Endothelial cell of umbilical vein (primary cell): Measurements from ENCODE around the gene SPACA9. TPM values are rescaled to one million over a fixed set of nuclear protein-coding genes. Genes with fewer than 3 reads are reported as not detected.

ENCODE experiments used
- BruUV-seq: library from RNA; stranded (reverse); fragments of 400-500 nt; replicated peaks from 2 replicates; lab custom pipeline; 2021; lab: Mats Ljungman, UMichigan
- CTCF ChIA-PET: fragments of 300-600, 350-600 bp; sonication (Branson Sonifier 250); formaldehyde crosslinking; loops from one replicate; lab custom pipeline; 2021; ENCODE audit warnings: antibody characterized with exemption, inconsistent platforms; lab: Charles Lee
- POLR2A ChIA-PET: fragments of 300-600, 350-600 bp; sonication (Branson Sonifier 250); formaldehyde crosslinking; loops from one replicate; lab custom pipeline; 2021; ENCODE audit warnings: antibody characterized with exemption, inconsistent platforms; lab: Charles Lee
- DNase-seq: peaks from one replicate; pipeline ENCODE4 v3.0.0-alpha.2; 2011; ENCODE audit warnings: low read depth, low spot score
- FAIRE-seq: peaks from 2 replicates; lab custom pipeline; 2011; peaks lifted over from hg19 to GRCh38; lab: Jason Lieb, UNC
- H2AFZ ChIP-seq: 2 replicates; pipeline ENCODE4 v1.6.0; 2012; ENCODE audit warnings: low read depth, low read length, control low read depth, inconsistent platforms
- H3K27ac ChIP-seq: 2 replicates; pipeline ENCODE4 v1.5.1; 2011; ENCODE audit warnings: low read depth, mild to moderate bottlenecking, control low read depth, low read length, moderate library complexity; ENCODE audit not compliant: insufficient read depth
- H3K27me3 ChIP-seq, 2 experiments: 2 replicates each; pipeline versions ENCODE4 v1.6.0 to v1.6.1; 2011; ENCODE audit warnings: low read length in 2 of 2, mixed read lengths in 1 of 2; ENCODE audit not compliant: control insufficient read depth in 2 of 2, insufficient read depth in 2 of 2
- H3K36me3 ChIP-seq, 2 experiments: 2 replicates in 1 of 2; 3 replicates in 1 of 2; pipeline ENCODE4 v1.5.1; 2011; ENCODE audit warnings: low read length in 2 of 2, mild to moderate bottlenecking in 1 of 2, moderate library complexity in 1 of 2; ENCODE audit not compliant: control insufficient read depth in 2 of 2, insufficient read depth in 2 of 2; ENCODE audit errors: extremely low read depth in 1 of 2
- H3K4me1 ChIP-seq: 3 replicates; pipeline ENCODE4 v1.5.1; 2011; ENCODE audit warnings: mild to moderate bottlenecking, low read length; ENCODE audit not compliant: control insufficient read depth, insufficient read depth; ENCODE audit errors: extremely low read depth
- H3K4me2 ChIP-seq: 2 replicates; pipeline ENCODE4 v1.6.1; 2011; ENCODE audit warnings: low read length, control low read depth, mixed read lengths; ENCODE audit not compliant: insufficient read depth
- H3K4me3 ChIP-seq, 3 experiments: fragments of 200-600 bp in 1 of 3; sonication (generic), shearing (Covaris generic) in 1 of 3; replicated peaks in 1 of 3; 2 replicates each; pipeline ENCODE4 v1.5.1; 2011 to 2016; ENCODE audit warnings: control low read depth in 3 of 3, low read length in 3 of 3, mild to moderate bottlenecking in 2 of 3, inconsistent platforms in 1 of 3, low read depth in 1 of 3, moderate library complexity in 1 of 3; ENCODE audit not compliant: insufficient read depth in 1 of 3
- H3K79me2 ChIP-seq: 2 replicates; pipeline ENCODE4 v1.6.0; 2012; ENCODE audit warnings: low read length, inconsistent platforms; ENCODE audit not compliant: control insufficient read depth, insufficient read depth
- H3K9ac ChIP-seq: replicated peaks from 2 replicates; pipeline ENCODE3; 2011; ENCODE audit warnings: low read length, control low read depth; ENCODE audit not compliant: insufficient read depth; ENCODE audit errors: extremely low read depth
- H3K9me1 ChIP-seq: replicated peaks from 3 replicates; pipeline ENCODE4 v1.6.0; 2011; ENCODE audit warnings: mild to moderate bottlenecking, low read length; ENCODE audit not compliant: control insufficient read depth, insufficient read depth; ENCODE audit errors: extremely low read depth
- H3K9me3 ChIP-seq: replicated peaks from 2 replicates; pipeline ENCODE4 v1.5.1; 2012; ENCODE audit warnings: low read length, inconsistent platforms; ENCODE audit not compliant: control insufficient read depth, insufficient read depth
- H4K20me1 ChIP-seq: replicated peaks from 2 replicates; pipeline ENCODE3; 2011; ENCODE audit warnings: mild to moderate bottlenecking, low read length; ENCODE audit not compliant: control insufficient read depth, insufficient read depth; ENCODE audit errors: extremely low read depth
- CTCF ChIP-seq, 2 donors: IDR thresholded peaks; 1 replicate in 1 of 2; 2 replicates in 1 of 2; pipeline ENCODE4 v1.5.1; 2011; ENCODE audit warnings: low read length in 2 of 2, mild to moderate bottlenecking in 2 of 2, moderate library complexity in 2 of 2, control low read depth in 1 of 2, inconsistent platforms in 1 of 2, low read depth in 1 of 2; ENCODE audit not compliant: insufficient read depth in 1 of 2; ENCODE audit errors: extremely low read depth in 1 of 2
- EZH2 ChIP-seq: IDR thresholded peaks from 2 replicates; pipeline ENCODE4 v1.6.1; 2012; ENCODE audit warnings: borderline replicate concordance, low read depth, mild to moderate bottlenecking, moderate library complexity, low read length, inconsistent platforms; ENCODE audit not compliant: severe bottlenecking
- FOS ChIP-seq: IDR thresholded peaks from 2 replicates; pipeline ENCODE4 v1.6.1; 2011; ENCODE audit warnings: mild to moderate bottlenecking, low read length, moderate library complexity, borderline replicate concordance; ENCODE audit not compliant: insufficient read depth
- GATA2 ChIP-seq: IDR thresholded peaks from 2 replicates; pipeline ENCODE4 v1.7.0; 2011; ENCODE audit warnings: low read depth, mild to moderate bottlenecking, moderate library complexity, mixed read lengths, low read length; ENCODE audit not compliant: insufficient read length, insufficient read depth
- JUN ChIP-seq: IDR thresholded peaks from 2 replicates; pipeline ENCODE4 v1.6.1; 2011; ENCODE audit warnings: borderline replicate concordance, low read depth; ENCODE audit not compliant: insufficient read length, insufficient read depth
- MYC ChIP-seq: IDR thresholded peaks from one replicate; pipeline ENCODE4 v1.6.1; 2011; ENCODE audit warnings: mild to moderate bottlenecking, low read depth, low read length
- POLR2A ChIP-seq: IDR thresholded peaks from 2 replicates; pipeline ENCODE4 v1.6.1; 2012; ENCODE audit warnings: low read depth, mild to moderate bottlenecking, control low read depth, low read length
- POLR2AphosphoS5 ChIP-seq: IDR thresholded peaks from 2 replicates; pipeline ENCODE4 v1.6.1; 2012; ENCODE audit warnings: low read depth, mild to moderate bottlenecking, control low read depth, low read length, moderate library complexity; ENCODE audit not compliant: insufficient read depth
- dilution Hi-C: fragments of 300-500 bp; cut with MboI; formaldehyde crosslinking; loops from one replicate; pipeline ENCODE4 v1.15.0; 2019; ENCODE audit warnings: low sequenced_read_pairs; ENCODE audit not compliant: extremely low pct_ligation_motif_present
- intact Hi-C: fragments of 100-400 bp; cut with micrococcal nuclease; formaldehyde crosslinking; loops from one replicate; pipeline ENCODE4 v1.10.0; 2022
- polyA plus RNA-seq, 4 experiments: library from polyadenylated mRNA; depleted of rRNA in 3 of 4; stranded (reverse) in 3 of 4; unstranded in 1 of 4; fragments of >200 nt; gene quantifications; 2 replicates each; pipeline versions ENCODE4 v1.2.1 to v1.2.3, GENCODE V29; 2011 to 2012; ENCODE audit warnings: missing spikeins in 1 of 4
- total RNA-seq: library from RNA; stranded (reverse); gene quantifications from 2 replicates; pipeline ENCODE4 v1.2.3, GENCODE V29; 2021
- TF ChIP-seq, protein P1 (sequence below): IDR thresholded peaks from 2 replicates; pipeline ENCODE4 v1.6.1; 2011; ENCODE audit not compliant: insufficient read depth, insufficient read length

The SPACA9 gene
- total and polyA plus RNA-seq, 2 donors (not counting 3 experiments of a cell fraction or from before 2014, with no cell fraction given), result 2.6 to 3.6 TPM

DNA sequence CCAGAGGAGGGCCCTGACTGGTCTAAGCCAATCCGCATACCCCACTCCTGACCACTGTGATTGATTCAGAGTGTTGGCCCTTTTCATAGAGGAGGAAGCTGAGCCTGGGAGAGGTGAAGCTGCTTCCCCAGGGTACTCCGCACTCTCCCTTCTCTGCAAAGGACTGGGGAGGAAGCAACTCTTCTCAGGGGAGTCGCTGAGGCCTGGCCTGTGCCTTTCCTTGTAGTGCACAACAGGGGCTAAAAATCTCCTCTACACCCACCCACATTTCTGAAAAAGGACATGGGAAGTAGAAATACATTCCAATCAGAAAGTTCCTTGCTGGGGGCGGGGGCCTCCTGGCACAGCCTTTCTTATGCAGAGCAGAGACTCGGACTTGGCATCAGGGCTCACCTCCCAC is 22.8 kb upstream of the SPACA9 start:
- no peak for DNase-seq
- Histone ChIP-seq H3K9ac (no peak overlapping the region), H3K36me3 (no peaks in the 10 kb centered on the region), H3K4me2 (no peak overlapping the region), H3K27me3 (no peaks in the 10 kb centered on the region), H3K9me1 (no peaks in the 10 kb centered on the region), H3K9me3 (no peaks in the 10 kb centered on the region), H3K79me2 (no peaks in the 10 kb centered on the region), H3K4me1 (no peaks in the 10 kb centered on the region), H3K27ac (no peak overlapping the region), H4K20me1 (no peaks in the 10 kb centered on the region), H2AFZ (no peak overlapping the region), H3K4me3 (no peak overlapping the region)
- BruUV-seq, result no TSS peak
- intact Hi-C loops (no loop called here), dilution Hi-C loops (no loop called here)
- no peak for FAIRE-seq
- ChIA-PET CTCF (no interaction called here), POLR2A (no interaction called here)
- TF ChIP-seq CTCF (IDR thresholded peaks at IDR 0.05; ENCODE audit: extremely low read depth in 1 of 2, insufficient read depth in 1 of 2, low read depth in 1 of 2, low read length in 2 of 2), result no peak
- TF ChIP-seq JUN, result no peak
- no peak for TF ChIP-seq POLR2A

DNA sequence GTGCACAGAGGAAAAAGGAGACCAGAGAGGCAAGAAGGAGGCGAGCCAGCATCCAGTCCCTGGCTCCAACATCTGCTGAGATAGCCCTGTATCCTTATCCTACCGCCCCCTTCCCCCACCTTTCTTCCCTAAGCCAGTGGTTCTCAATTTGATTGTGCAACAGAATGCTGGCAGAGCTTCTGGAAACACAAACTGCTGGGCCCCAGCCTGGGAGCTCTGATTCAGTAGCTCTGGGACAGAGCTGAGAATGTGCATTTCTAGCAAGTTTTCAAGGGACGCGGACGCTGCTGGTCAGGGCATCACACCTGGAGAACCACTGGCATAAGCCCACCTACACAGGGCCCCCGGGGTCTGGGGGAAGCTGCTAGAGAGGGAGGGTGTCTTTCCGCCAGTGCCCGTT is 21.7 kb upstream of the SPACA9 start:
- no peak overlapping the region for H3K9ac ChIP-seq
- H3K36me3 ChIP-seq, result no peaks in the 10 kb centered on the region
- no peaks in the 10 kb centered on the region for H3K79me2 ChIP-seq
- intact Hi-C loops, result no loop called here
- H3K27me3 ChIP-seq, result no peaks in the 10 kb centered on the region
- POLR2A ChIA-PET, result no interaction called here
- H3K9me1 ChIP-seq, result no peaks in the 10 kb centered on the region
- no peak overlapping the region for H2AFZ ChIP-seq
- H3K4me3 ChIP-seq, result no peak overlapping the region
- H4K20me1 ChIP-seq, result no peaks in the 10 kb centered on the region
- no peaks in the 10 kb centered on the region for H3K4me1 ChIP-seq
- no peak for TF ChIP-seq EZH2
- no peak for TF ChIP-seq POLR2A
- TF ChIP-seq FOS, result no peak
- no peak for TF ChIP-seq CTCF (IDR thresholded peaks at IDR 0.05; ENCODE audit: extremely low read depth in 1 of 2, insufficient read depth in 1 of 2, low read depth in 1 of 2, low read length in 2 of 2)
- TF ChIP-seq, protein P1, sequence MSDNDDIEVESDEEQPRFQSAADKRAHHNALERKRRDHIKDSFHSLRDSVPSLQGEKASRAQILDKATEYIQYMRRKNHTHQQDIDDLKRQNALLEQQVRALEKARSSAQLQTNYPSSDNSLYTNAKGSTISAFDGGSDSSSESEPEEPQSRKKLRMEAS, result no peak
- no peak for TF ChIP-seq MYC
- no peak for TF ChIP-seq GATA2
- TF ChIP-seq JUN, result no peak
- TF ChIP-seq POLR2AphosphoS5, result no peak
- H3K27ac ChIP-seq, result no peak overlapping the region
- CTCF ChIA-PET, result no interaction called here
- DNase-seq (no peak), FAIRE-seq (no peak)
- no TSS peak for BruUV-seq
- H3K9me3 ChIP-seq, result no peaks in the 10 kb centered on the region
- H3K4me2 ChIP-seq, result no peak overlapping the region
- dilution Hi-C loops, result no loop called here
